ENCODE measurements around the gene ZNF618. TPM values are rescaled to one million over a fixed set of nuclear protein-coding genes. Genes with fewer than 3 reads are reported as not detected.
"Not testable (repeated sequence)": the region's sequence is repeated elsewhere in the genome, so short reads cannot be mapped to it uniquely, and the experiment has no call there.

Gene ZNF618
- total RNA-seq, 5 donors from 2014 or later (not counting 1 experiment from before 2014, with no cell fraction given): 0.73 to 3.0 (median 1.4) TPM

GRCh38 chr9:114037961-114038723, 162.0 kb downstream of the ZNF618 start:
- peak in 1 of 35 experiments; percentile 19 for DNase-seq
- Mint-ChIP-seq H3K27ac (no peak overlapping the region), H3K27me3 (no peaks in the 10 kb centered on the region), H3K36me3 (peaks cover 2% of the 10 kb centered on the region), H3K4me1 (no peaks in the 10 kb centered on the region), H3K4me3 (no peak overlapping the region), H3K9me3 (no peaks in the 10 kb centered on the region)
- H3K27ac ChIP-seq (ENCODE audit: low read length): no peak overlapping the region
- H3K4me1 ChIP-seq (ENCODE audit: control insufficient read depth in 1 of 2, extremely low read depth in 1 of 2, insufficient read depth in 2 of 2, low read length in 2 of 2): no peaks in the 10 kb centered on the region
- H3K4me3 ChIP-seq (ENCODE audit: control insufficient read depth in 1 of 2, extremely low read depth in 1 of 2, low read length in 1 of 2): no peak overlapping the region
- no peak for ATAC-seq (replicated peaks in 1 of 4)
- 93% methylated on average over 17 of the region's 19 CpGs for WGBS (ENCODE audit: insufficient coverage)
- POLR2A ChIA-PET: no interaction called here
- H3K9me3 ChIP-seq: no peaks in the 10 kb centered on the region
- H3K36me3 ChIP-seq (ENCODE audit: control insufficient read depth in 2 of 2, extremely low read depth in 1 of 2, insufficient read depth in 1 of 2, low read length in 1 of 2): no peaks in the 10 kb centered on the region
- no peaks in the 10 kb centered on the region for H3K27me3 ChIP-seq (replicated peaks in 1 of 2; ENCODE audit: control insufficient read depth in 2 of 2, extremely low read depth in 1 of 2, insufficient read depth in 2 of 2, low read length in 1 of 2)
- CTCF ChIA-PET: no interaction called here

DNA sequence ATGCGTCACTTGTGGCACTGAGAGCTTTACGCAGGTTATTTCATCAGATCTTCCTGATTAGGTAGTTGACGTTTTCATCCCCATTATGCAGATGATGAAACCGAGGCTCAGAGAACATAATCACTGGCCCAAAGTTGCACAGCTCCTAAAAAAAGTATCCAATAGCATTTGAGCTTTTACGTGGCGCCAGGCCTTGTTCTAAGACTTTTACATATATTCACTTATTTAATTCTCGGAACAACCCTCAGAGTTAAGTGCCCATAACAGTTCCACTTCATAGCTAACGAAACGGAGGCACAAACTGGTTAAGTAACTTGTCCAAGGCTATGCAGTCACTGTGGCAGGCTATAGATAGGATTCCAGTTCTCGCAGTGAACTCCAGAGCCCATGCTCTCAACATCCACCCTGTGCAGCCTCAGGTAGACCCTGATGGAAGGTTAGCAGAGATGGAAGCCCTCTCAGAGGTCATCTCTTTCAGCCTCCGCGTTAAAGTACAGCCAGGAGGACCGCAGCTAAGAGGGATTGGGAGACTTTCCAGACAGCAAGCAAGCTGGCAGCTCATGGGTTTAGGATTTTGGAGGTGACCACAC, 162.7 kb downstream of the ZNF618 start:
- ATAC-seq (replicated peaks in 1 of 4) (no peak), DNase-seq (no peak)
- ChIA-PET POLR2A (no interaction called here), CTCF (no interaction called here)
- 96% methylated on average over 8 of the region's 13 CpGs for WGBS (ENCODE audit: insufficient coverage)
- Histone ChIP-seq H3K27ac (ENCODE audit: low read length) (no peak overlapping the region), H3K4me1 (ENCODE audit: control insufficient read depth in 1 of 2, extremely low read depth in 1 of 2, insufficient read depth in 2 of 2, low read length in 2 of 2) (no peaks in the 10 kb centered on the region), H3K27me3 (replicated peaks in 1 of 2; ENCODE audit: control insufficient read depth in 2 of 2, extremely low read depth in 1 of 2, insufficient read depth in 2 of 2, low read length in 1 of 2) (no peaks in the 10 kb centered on the region), H3K4me3 (ENCODE audit: control insufficient read depth in 1 of 2, extremely low read depth in 1 of 2, low read length in 1 of 2) (no peak overlapping the region), H3K9me3 (no peaks in the 10 kb centered on the region), H3K36me3 (ENCODE audit: control insufficient read depth in 2 of 2, extremely low read depth in 1 of 2, insufficient read depth in 1 of 2, low read length in 1 of 2) (no peaks in the 10 kb centered on the region)
- H3K27me3 Mint-ChIP-seq: no peaks in the 10 kb centered on the region
- no peaks in the 10 kb centered on the region for H3K9me3 Mint-ChIP-seq
- no peaks in the 10 kb centered on the region for H3K4me1 Mint-ChIP-seq
- peaks cover 2% of the 10 kb centered on the region for H3K36me3 Mint-ChIP-seq
- no peak overlapping the region for H3K4me3 Mint-ChIP-seq
- no peak overlapping the region for H3K27ac Mint-ChIP-seq

DNA sequence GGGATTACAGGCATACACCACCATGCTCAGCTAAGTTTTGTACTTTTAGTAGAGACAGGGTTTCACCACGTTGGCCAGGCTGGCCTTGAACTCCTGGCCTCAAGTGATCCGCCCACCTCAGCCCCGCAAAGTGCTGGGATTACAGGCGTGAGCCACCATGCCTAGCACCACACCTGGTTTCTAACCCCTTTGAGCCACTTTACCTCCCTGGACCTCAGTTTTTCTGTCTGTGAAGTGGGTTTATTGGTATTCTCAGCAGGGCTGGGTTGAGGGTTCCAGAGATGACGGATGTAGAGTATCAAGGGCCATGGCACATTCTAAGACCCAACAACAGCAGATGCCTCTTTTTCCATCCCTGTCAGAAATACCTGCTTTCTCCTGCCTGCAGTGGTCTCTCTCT, 163.4 kb downstream of the ZNF618 start:
- no peaks in the 10 kb centered on the region for H3K9me3 Mint-ChIP-seq
- ChIA-PET POLR2A (no interaction called here), CTCF (interaction anchor here in 1 of 2 donors (0.7 kb wide), 1 partner anchor 1043 kb away, joined by 3 read pairs; no protein-coding TSS in a partner anchor)
- H3K9me3 ChIP-seq: no peaks in the 10 kb centered on the region
- H3K4me1 Mint-ChIP-seq: no peaks in the 10 kb centered on the region
- peaks cover 2% of the 10 kb centered on the region for H3K36me3 Mint-ChIP-seq
- no peaks in the 10 kb centered on the region for H3K27me3 Mint-ChIP-seq
- ATAC-seq (replicated peaks in 1 of 4): no peak
- H3K4me3 ChIP-seq (ENCODE audit: control insufficient read depth in 1 of 2, extremely low read depth in 1 of 2, low read length in 1 of 2): no peak overlapping the region
- H3K4me1 ChIP-seq (ENCODE audit: control insufficient read depth in 1 of 2, extremely low read depth in 1 of 2, insufficient read depth in 2 of 2, low read length in 2 of 2): no peaks in the 10 kb centered on the region
- no peak overlapping the region for H3K27ac Mint-ChIP-seq
- H3K27ac ChIP-seq (ENCODE audit: low read length): no peak overlapping the region
- H3K4me3 Mint-ChIP-seq: no peak overlapping the region
- H3K36me3 ChIP-seq (ENCODE audit: control insufficient read depth in 2 of 2, extremely low read depth in 1 of 2, insufficient read depth in 1 of 2, low read length in 1 of 2): no peaks in the 10 kb centered on the region
- peak in 1 of 35 experiments; percentile 11 for DNase-seq
- H3K27me3 ChIP-seq (replicated peaks in 1 of 2; ENCODE audit: control insufficient read depth in 2 of 2, extremely low read depth in 1 of 2, insufficient read depth in 2 of 2, low read length in 1 of 2): no peaks in the 10 kb centered on the region
- no CpG with 5 or more reads among the region's 5 CpGs for WGBS (ENCODE audit: insufficient coverage)

DNA sequence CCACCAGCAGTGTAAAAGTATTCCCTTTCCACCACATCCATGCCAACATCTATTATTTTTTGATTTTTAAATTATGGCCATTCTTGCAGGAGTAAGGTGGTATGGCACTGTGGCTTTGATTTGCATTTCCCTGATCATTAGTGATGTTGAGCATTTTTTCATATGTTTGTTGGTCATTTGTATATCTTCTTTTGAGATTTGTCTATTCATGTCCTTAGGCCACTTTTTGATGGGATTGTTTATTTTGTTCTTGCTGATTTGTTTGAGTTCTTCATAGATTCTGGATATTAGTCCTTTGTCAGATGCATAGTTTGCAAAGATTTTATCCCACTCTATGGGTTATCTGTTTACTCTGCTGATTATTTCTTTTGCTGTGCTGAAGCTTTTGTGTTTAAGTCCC, 167.6 kb downstream of the ZNF618 start:
- H3K36me3 ChIP-seq (ENCODE audit: control insufficient read depth in 2 of 2, extremely low read depth in 1 of 2, insufficient read depth in 1 of 2, low read length in 1 of 2); ATAC-seq (replicated peaks in 1 of 4); H3K9me3 ChIP-seq: not testable (repeated sequence)

DNA sequence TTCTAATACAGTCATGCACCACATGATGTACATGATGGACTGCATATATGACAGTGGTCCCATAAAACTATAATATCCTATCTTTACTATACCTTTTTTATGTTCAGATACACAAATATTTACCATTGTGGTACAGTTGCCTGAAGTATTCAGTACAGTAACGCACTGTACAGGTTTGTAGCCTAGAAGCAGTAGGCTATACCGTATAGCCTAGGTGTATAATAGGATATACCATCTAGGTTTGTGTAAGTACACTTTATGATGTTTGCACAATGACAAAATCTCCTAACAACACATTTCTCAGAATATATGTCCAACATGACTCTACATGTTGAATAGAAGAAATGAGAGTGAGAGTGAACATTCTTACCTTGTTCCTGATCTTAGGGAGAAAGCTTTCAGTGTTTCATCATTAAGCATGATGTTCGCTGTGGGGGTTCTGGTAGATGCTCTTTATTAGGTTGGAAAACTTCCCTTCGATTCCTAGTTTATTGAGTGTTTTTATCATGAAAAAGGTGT, 170.2 kb downstream of the ZNF618 start:
- Mint-ChIP-seq H3K4me1 (no peaks in the 10 kb centered on the region), H3K27ac (no peak overlapping the region), H3K36me3 (peaks cover 6% of the 10 kb centered on the region), H3K9me3 (no peaks in the 10 kb centered on the region), H3K27me3 (peaks cover 0 to 7% of the 10 kb centered on the region in 2 donors), H3K4me3 (no peak overlapping the region)
- Histone ChIP-seq H3K27ac (ENCODE audit: low read length) (no peak overlapping the region), H3K9me3 (no peaks in the 10 kb centered on the region), H3K4me1 (ENCODE audit: control insufficient read depth in 1 of 2, extremely low read depth in 1 of 2, insufficient read depth in 2 of 2, low read length in 2 of 2) (no peaks in the 10 kb centered on the region), H3K4me3 (ENCODE audit: control insufficient read depth in 1 of 2, extremely low read depth in 1 of 2, low read length in 1 of 2) (no peak overlapping the region), H3K27me3 (replicated peaks in 1 of 2; ENCODE audit: control insufficient read depth in 2 of 2, extremely low read depth in 1 of 2, insufficient read depth in 2 of 2, low read length in 1 of 2) (no peaks in the 10 kb centered on the region), H3K36me3 (ENCODE audit: control insufficient read depth in 2 of 2, extremely low read depth in 1 of 2, insufficient read depth in 1 of 2, low read length in 1 of 2) (no peaks in the 10 kb centered on the region)
- POLR2A ChIA-PET: no interaction called here
- ATAC-seq (replicated peaks in 1 of 4) (no peak), DNase-seq (no peak)
- CTCF ChIA-PET: no interaction called here
- WGBS (ENCODE audit: insufficient coverage): 100% methylated on average over 2 of the region's 4 CpGs

More for the DNA sequence above, 167.6 kb downstream of the ZNF618 start:
- DNase-seq; H3K4me1 ChIP-seq (ENCODE audit: control insufficient read depth in 1 of 2, extremely low read depth in 1 of 2, insufficient read depth in 2 of 2, low read length in 2 of 2); CTCF ChIA-PET; H3K27me3 ChIP-seq (replicated peaks in 1 of 2; ENCODE audit: control insufficient read depth in 2 of 2, extremely low read depth in 1 of 2, insufficient read depth in 2 of 2, low read length in 1 of 2); H3K36me3 Mint-ChIP-seq; H3K4me3 ChIP-seq (ENCODE audit: control insufficient read depth in 1 of 2, extremely low read depth in 1 of 2, low read length in 1 of 2); POLR2A ChIA-PET; H3K4me3 Mint-ChIP-seq; H3K27ac Mint-ChIP-seq; H3K4me1 Mint-ChIP-seq; H3K9me3 Mint-ChIP-seq; H3K27me3 Mint-ChIP-seq; H3K27ac ChIP-seq (ENCODE audit: low read length): not testable (repeated sequence)

DNA sequence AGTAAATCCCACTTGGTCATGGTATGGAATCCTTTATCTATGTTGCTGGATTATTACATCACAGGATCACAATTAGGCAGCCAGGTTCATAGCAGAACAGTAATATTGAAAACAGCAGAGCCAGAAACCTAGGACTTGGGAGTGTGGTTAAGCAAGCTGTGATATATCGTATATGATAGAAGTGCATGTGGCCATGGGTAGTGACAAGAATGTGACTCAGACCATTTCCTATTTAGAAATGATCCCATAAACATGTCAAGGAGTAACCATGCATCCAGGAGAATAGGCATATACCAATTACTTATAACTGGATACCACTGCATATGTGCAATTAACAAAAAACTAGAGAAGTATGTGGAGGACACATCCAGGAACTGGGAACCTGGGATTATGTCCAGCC, 170.8 kb downstream of the ZNF618 start:
- Histone ChIP-seq H3K4me1 (ENCODE audit: control insufficient read depth in 1 of 2, extremely low read depth in 1 of 2, insufficient read depth in 2 of 2, low read length in 2 of 2) (no peaks in the 10 kb centered on the region), H3K36me3 (ENCODE audit: control insufficient read depth in 2 of 2, extremely low read depth in 1 of 2, insufficient read depth in 1 of 2, low read length in 1 of 2) (no peaks in the 10 kb centered on the region), H3K9me3 (no peaks in the 10 kb centered on the region), H3K27me3 (replicated peaks in 1 of 2; ENCODE audit: control insufficient read depth in 2 of 2, extremely low read depth in 1 of 2, insufficient read depth in 2 of 2, low read length in 1 of 2) (no peaks in the 10 kb centered on the region), H3K27ac (ENCODE audit: low read length) (no peak overlapping the region), H3K4me3 (ENCODE audit: control insufficient read depth in 1 of 2, extremely low read depth in 1 of 2, low read length in 1 of 2) (no peak overlapping the region)
- DNase-seq: no peak
- no peak overlapping the region for H3K27ac Mint-ChIP-seq
- H3K27me3 Mint-ChIP-seq: peaks cover 0 to 7% of the 10 kb centered on the region in 2 donors
- CTCF ChIA-PET: interaction anchor here in 1 of 2 donors (0.6 kb wide), 1 partner anchor 21 kb away, joined by 3 read pairs; no protein-coding TSS in a partner anchor
- no peak for ATAC-seq (replicated peaks in 1 of 4)
- H3K4me3 Mint-ChIP-seq: no peak overlapping the region
- POLR2A ChIA-PET: no interaction called here
- WGBS (ENCODE audit: insufficient coverage): no CpG with 5 or more reads among the region's 1 CpG
- H3K36me3 Mint-ChIP-seq: peaks cover 4% of the 10 kb centered on the region
- no peaks in the 10 kb centered on the region for H3K9me3 Mint-ChIP-seq
- no peaks in the 10 kb centered on the region for H3K4me1 Mint-ChIP-seq

Data from T-cell (primary cell).